ENCODE data around the gene CGAS.
"Not testable (repeated sequence)": the region's sequence is repeated elsewhere in the genome, so short reads cannot be mapped to it uniquely, and the experiment has no call there.

Gene CGAS

DNA sequence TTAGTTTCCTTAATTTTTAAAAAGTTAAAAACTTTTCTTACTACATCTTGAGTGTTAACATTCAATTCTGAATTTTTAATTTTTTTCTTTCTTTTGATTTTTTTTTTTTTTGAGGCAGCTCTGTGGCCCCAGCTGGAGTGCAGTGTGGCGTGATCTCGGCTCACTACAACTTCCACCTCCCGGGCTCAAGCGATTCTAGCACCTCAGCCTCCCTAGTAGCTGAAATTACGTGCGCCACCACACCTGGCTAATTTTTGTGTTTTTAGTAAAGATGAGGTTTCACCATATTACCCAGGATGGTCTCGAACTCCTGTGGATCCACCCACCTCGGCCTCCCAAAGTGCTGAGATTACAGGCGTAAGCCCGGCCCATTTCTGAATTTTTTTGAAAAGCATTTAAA is 56.2 kb downstream of the CGAS start:
- DNase-seq (ENCODE audit: low spot score), result no peak

DNA sequence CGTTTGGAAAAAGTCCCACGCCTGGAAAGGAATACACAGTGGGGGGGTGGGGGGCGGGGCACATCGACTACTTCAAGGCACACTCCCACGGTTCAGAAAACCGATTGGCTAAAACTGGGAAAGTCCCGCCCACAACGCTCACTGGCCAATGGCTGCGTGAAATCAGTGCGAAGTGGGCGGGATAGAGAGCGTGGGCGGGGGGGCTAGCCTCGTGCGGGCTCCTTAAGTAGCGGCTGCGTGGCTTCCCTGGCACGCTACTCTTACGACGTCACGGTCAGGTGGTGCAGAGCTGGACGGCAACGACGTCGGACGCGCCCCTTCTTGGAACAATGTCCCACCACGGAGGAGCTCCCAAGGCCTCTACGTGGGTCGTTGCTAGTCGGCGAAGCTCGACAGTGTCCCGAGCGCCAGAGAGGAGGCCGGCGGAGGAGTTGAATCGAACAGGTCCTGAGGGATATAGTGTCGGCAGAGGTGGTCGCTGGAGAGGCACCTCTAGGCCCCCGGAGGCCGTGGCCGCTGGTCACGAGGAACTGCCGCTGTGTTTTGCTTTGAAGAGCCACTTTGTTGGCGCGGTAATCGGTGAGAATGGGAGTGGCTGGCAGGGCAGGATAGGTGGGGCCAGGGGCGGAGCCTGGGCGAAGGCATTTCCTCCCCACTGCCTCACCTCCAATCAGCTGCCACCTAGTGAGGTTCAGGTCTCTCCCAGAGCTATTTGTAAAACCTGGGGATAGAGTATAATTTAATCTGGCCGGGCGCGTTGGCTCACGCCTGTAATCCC is 57.3 kb downstream of the CGAS start, which contains the start of gene DDX43:
Gene DDX43, plus strand, starts transcription at position 252 of the 778 bp plus-strand sequence. Its CDS starts 78 bp downstream, at position 330.
- no peak for DNase-seq (ENCODE audit: low spot score)

DNA sequence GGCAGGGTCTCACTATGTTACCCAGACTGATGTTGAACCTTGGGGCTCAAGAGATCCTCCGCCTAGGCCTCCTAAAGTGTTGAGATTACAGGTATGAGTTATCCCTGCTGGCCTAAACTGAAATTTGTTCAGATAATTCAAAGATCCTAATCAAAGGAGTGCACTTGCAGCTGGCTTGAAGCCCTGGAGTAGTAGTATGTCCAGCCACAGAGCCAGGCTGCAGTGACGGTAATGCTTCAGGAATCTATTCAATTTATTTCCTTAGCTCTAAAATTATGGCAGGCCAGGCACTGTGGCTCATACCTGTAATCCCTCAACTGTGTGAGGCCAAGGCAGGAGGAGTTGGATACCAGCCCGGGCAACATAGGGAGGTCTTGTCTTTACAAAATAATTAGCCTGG is 58.8 kb downstream of the CGAS start:
- DNase-seq (ENCODE audit: low spot score), result no peak

DNA sequence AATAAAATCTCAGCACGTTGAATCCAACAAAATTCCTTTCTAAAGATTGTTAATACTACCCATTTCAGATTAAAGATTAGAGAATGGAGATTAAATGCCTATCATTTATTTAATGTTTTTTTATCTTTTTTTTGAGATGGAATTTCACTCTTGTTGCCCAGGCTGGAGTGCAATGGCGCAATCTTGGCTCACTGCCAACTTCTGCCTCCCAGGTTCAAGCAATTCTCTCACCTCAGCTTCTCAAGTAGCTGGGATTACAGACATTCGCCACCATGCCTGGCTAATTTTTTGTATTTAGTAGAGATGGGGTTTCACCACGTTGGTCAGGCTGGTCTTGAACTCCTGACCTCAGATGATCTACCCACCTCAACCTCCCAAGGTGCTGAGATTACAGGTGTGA is 59.9 kb downstream of the CGAS start:
- DNase-seq (ENCODE audit: low spot score), result not testable (repeated sequence)

DNA sequence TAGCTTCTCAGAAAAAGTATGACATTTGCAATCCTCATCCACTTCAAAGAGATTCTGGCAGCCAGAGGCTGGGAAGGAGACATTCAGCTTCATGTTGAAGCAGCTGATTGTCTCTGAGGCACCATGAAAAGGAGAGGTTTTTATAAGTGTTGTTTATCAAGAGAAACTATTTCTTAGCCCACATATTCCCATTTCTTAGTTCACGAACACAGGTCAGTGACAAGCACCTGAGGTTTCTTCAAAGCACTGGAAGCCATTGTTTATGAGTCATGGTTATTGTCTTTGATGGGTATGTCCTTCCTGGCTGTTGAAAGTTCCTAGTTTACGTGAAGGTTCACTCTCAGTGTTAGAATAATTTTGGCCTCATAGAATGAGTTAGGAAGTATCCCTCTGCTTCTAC is 60.4 kb downstream of the CGAS start:
- DNase-seq (ENCODE audit: low spot score), result no peak

DNA sequence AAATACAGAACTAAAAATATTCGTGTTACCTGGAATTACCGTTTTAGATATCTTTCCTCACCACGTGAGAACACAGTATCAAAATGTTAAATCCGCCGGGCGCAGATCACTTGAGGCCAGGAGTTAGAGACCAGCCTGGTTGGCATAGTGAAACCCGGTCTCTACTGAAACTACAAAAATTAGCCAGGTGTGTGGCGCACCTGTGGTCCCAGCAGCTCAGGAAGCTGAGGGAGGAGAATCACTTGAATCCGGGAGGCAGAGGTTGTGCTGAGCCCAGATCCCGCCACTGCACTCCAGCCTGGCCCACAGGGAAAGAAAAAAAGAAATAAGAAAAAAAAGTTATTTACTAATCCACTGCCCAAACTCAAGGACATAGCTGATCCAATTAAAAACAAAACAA is 62.2 kb downstream of the CGAS start:
- DNase-seq (ENCODE audit: low spot score), result no peak

DNA sequence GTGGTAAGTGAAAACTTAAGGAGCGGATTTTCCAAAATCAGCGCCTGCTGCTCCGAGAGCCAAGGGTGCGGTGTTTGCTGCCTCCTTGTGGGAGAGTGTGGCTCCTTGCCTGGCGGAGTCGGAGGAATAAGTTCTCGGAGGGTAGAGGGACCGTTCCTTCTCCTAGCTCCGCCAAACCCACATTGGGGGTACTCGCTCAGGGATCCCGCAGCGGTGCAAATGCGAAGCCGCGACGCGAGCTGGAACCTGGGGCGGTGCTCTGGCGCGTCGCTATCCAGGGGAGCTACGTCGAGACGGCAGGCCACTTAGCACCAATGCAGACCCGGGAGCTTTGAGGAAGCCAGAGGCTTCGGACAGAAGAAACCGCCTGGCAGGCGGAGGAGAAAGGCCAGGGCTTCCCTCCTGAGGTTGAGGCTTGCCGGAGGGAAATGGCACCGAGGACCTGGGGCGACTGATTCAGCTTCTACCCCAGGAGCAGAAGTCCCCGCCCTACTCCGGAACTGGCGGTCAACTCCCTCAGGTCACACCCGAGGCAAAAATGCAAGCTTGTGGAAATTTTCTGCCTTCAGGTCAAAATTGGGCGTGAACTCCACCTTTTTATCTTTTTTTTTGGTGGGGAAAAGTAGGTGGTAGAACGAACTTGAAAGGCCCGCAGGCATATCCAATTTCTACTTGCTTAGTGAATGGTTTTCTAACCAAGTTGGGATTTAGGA is 63.1 kb downstream of the CGAS start:
- peak; percentile 35 for DNase-seq (ENCODE audit: low spot score)

DNA sequence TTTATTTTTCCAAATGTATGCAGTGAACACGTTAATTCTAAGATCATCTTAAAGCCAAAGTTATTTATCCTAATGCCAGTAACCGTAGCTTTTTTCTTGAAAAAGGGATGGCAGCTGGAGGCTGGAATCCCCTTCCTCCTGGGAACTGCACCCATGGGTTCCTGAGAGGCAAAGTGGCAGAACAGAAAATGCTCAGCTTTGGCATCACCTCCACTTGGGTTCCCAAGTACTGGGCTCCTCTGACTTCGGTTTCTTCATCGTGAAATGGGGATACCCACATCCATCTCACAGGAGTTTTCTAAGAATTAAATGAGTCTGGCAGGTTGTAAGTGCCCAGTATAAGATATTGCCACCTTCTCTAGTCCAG is 63.7 kb downstream of the CGAS start:
- no peak for DNase-seq (ENCODE audit: low spot score)

DNA sequence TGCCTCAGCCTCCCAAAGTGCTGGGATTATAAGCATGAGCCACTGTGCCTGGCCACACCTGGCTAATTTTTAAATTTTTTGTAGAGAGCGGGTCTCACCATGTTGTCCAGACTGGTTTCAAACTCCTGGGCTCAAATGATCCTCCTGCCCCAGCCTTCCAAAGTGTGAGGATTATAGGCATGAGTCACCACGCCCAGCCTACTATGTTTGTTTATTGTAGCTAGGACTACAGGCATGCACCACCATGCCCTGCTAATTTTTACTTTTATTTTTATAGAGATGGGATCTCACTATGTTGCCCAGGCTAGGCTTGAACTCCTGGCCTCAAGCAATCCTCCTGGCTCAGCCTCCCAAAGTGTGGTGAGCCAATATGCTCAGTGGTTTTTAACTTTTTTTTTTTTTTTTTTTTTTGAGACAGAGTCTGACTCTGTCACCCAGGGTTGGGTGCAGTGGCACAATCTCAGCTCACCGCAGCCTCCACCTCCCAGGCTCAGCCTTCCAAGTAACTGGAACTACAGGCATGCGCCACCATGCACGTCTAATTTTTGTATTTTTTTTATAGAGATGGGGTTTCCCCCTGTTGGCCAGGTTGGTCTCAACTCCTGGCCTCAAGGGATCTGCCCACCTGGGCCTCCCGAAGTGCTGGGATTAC is 69.5 kb downstream of the CGAS start:
- no peak for DNase-seq (ENCODE audit: low spot score)

DNA sequence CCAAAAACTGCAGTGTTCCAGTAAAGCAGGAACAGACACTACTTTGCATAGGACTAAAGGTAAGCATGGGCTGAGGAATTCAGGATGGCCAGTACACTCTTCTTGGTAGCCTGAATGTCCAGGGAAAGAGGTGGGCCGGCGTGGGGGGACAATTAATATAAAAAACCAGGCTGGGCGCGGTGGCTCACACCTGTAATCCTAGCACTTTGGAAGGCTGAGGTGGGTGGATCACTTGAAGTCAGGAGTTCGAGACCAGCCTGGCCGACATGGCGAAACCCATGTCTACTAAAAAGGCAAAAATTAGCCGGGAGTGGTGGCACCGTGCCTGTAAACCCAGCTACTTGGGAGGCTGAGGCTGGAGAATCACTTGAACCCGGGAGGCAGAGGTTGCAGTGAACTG is 70.6 kb downstream of the CGAS start:
- DNase-seq (ENCODE audit: low spot score), result not testable (repeated sequence)

DNA sequence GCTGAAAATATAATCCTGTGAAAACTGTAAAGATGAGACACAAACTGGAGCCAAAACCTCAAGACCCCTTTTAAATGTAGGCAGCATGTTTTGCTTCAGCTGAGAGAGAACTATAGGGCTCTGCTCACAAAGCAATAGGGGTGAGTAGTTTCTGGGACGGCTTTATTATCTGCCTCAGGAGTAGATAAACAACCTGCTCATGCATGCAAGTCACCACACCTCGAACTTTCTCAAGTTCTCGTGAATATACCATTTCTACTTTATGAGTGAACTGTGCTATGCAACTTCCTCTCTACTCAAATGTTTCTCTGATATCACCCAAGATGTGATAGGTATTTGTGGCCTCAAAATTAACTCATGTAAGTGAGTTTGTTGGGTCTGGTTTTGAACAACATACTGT is 74.9 kb downstream of the CGAS start:
- no peak for DNase-seq (ENCODE audit: low spot score)

DNA sequence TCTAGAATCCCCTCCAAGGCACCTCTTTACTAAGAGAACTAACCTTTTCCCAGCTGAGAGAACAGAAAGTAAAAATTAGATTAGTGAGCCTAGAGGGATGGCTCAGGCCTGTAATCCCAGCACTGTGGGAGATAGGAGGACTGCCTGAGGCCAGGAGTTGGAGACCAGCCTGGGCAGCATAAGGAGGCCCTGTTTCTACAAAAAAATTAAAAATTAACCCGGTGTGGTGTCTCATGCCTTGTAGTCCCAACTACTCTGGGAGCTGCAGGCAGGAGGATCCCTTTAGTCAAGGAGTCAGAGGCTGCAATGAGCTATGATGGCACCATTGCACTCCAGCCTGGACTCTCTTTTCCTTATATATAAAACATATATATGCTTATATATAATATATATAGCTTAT is 76.9 kb downstream of the CGAS start:
- DNase-seq (ENCODE audit: low spot score), result no peak

Small RNAs within 50 kb of the gene (small RNA-seq; reads per million reads assigned to genes)
- gene RN7SL827P (0 to 0.18 reads per million in 2 experiments), gene RNU6-975P (0 reads per million in 2 experiments)

All from SK-N-DZ (cell line).